Iris pigment epithelial cell (primary cell): ENCODE data around the gene SLCO4A1.

Experiments
- DNase-seq: peaks from one replicate; pipeline ENCODE4 v3.0.0-alpha.2; 2011; ENCODE audit warnings: low read depth

SLCO4A1 gene

DNA sequence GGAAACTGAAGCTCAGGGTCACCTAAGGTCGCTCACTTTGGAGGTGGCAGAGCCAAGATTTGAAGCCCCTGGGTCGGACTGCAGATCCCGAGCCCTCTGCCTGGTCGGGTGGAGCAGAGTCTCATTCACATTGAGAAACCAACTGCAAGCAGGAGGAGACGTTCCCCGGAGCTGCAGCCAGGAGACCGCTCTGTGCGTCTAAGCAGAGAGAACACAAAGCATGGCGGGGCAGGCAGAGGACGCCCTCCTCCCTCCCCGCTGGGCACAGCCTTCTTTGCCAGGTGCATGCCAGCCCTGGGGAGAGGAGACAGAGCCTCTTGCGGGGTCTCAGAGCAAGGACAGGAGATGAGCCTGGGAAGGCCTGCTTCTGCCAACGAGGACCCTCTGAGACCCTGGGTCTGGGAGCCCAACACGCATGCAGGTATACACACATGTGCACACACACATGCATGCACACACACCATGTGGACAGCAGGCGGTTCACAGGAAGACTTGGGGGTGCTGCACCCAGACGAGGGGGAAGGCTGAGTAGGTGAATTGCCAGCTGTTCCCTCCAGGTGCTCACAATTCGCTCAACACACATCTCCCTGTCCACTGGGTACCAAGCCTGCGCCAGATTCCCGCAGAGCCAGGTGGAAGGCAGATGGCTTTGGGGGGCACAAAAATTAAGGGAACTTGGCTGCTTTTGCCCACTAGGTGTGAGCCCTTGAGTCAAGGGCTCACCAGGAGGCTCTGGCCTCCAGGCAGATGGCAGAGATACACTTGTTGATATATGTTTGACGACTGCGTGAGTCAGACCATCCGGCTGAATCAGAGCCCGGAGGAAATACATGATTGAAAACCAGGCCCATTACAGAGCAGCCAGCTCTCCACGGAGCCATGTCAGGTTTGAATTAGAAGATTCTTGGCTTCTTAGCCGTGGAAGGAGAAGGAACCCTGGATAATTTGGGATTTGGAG is 60.9 kb downstream of the SLCO4A1 start:
- DNase-seq: peak; percentile 92

- peak; percentile 10 for DNase-seq
Observed at GRCh38 chr20:62703853-62704228, 61.5 kb downstream of the SLCO4A1 start.

GRCh38 chr20:62704341-62704948 is 62.1 kb downstream of the SLCO4A1 start:
- DNase-seq: peak; percentile 84

GRCh38 chr20:62705627-62706026 is 63.3 kb downstream of the SLCO4A1 start:
- no peak for DNase-seq

DNA sequence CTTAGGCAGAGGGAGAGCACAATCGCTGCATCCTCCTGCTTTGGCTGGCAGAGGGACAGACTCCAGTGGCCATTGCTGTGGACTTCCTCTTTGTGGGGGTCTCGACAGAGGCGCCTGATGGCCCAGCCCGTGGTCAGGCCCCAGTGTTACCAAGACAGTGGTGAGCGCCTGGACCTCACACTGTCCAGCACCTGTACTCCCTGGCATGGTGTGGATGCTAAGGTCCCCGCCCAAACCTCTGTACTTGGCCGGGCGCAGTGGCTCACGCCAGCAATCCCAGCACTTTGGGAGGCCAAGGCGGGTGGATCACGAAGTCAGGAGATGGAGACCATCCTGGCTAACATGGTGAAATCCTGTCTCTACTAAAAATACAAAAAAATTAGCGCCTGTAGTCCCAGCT is 64.0 kb downstream of the SLCO4A1 start:
- DNase-seq: no peak

GRCh38 chr20:62706857-62707256 is 64.6 kb downstream of the SLCO4A1 start:
- no peak for DNase-seq

DNA sequence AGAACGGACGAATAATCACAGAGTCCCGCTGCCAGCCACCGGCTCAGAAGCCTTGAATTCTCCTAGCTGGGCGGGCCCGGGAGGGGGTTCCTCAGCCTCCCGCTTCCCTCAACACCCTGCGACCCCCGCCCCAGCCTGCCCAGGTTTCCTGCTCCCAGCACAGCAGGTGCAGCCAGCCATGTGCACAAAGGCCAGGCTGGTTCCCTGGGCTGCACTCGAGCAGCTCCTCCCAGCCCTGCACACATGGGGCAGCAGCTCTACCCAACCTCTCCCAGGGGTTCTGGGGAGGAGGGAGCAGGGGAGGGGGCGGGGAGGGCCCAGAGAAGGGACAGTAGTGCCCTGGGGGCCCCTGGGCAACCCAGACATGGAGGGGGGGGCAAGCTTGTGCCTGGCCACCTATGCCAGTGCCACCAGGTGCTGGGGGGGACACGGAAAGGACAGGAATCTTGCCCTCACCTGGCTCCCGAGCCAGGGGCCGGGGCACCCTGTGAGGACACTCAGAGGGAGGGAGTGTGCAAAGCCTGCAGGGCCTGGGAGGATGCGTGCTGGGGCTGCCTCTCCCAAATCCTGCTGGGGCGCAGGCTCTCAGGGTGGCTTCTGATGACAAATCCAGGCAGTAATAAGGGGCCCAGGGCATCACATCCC is 65.1 kb downstream of the SLCO4A1 start:
- DNase-seq: no peak

- DNase-seq: no peak
Observed at GRCh38 chr20:62707921-62708521, 65.7 kb downstream of the SLCO4A1 start.

DNA sequence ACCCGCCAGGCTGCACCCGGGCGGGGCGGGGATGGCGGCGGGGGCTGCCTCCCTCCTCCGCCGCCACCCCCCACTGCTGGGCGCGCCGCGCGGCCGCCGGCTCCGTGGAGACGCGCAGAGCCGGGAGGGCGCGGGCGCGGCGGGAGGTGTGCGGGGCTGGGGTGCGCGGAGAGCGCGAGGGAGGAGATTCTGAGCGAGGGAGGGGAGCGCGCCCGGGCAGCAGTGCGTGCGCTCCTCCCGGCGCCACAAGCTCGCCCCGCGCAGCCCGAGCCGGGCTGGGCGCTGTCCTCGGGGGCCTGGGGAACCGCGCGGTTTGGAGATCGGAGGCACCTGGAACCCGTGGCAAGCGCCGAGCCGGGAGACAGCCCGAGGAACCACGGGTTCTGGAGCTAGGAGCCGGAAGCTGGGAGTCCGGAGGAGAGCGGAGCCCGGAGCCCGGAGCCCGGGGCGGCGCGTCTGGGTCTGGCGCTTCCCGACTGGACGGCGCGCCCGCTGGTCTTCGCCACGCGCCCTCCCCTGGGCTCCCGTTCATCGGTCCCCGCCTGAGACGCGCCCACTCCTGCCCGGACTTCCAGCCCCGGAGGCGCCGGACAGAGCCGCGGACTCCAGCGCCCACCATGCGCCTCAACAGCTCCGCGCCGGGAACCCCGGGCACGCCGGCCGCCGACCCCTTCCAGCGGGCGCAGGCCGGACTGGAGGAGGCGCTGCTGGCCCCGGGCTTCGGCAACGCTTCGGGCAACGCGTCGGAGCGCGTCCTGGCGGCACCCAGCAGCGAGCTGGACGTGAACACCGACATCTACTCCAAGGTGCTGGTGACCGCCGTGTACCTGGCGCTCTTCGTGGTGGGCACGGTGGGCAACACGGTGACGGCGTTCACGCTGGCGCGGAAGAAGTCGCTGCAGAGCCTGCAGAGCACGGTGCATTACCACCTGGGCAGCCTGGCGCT is 66.6 kb downstream of the SLCO4A1 start, which contains the start of gene NTSR1:
Gene NTSR1 (plus strand): TSS at position 246 of the 946 bp plus-strand sequence. CDS start 372 bp downstream, at position 618.
- peak; percentile 30 for DNase-seq

GRCh38 chr20:62709537-62709905 is 67.2 kb downstream of the SLCO4A1 start:
- DNase-seq: no peak

GRCh38 chr20:62710221-62710885 is 68.0 kb downstream of the SLCO4A1 start:
- DNase-seq: no peak

- peak; percentile 9 for DNase-seq
Observed at GRCh38 chr20:62710886-62711702, 68.8 kb downstream of the SLCO4A1 start.

GRCh38 chr20:62711703-62712101 is 69.4 kb downstream of the SLCO4A1 start:
- no peak for DNase-seq

DNA sequence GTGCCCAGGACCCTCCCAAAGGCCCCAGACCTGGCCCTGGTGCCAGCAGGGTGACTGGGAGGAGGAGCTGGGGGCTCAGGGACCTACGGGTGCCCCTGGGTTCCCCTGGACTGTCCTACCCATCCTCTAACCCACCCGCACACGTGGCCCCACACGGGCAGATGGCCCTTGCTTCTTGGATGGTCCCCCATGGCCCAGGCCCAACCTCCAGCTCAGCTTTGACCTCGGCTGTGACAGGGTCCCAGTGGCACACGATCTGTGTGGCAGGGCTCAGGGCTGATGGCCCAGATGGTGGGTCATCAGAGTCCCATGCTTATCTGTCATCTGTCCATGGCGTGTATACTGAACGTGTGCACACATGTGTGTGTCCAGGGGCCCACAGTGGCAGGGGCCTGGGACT is 70.3 kb downstream of the SLCO4A1 start:
- DNase-seq: no peak

GRCh38 chr20:62714006-62714405 is 71.7 kb downstream of the SLCO4A1 start:
- DNase-seq: no peak

GRCh38 chr20:62714799-62715198 is 72.5 kb downstream of the SLCO4A1 start:
- DNase-seq: no peak

- no peak for DNase-seq
Observed at GRCh38 chr20:62715201-62715600, 72.9 kb downstream of the SLCO4A1 start.

- peak; percentile 41 for DNase-seq
Observed at GRCh38 chr20:62716198-62716940, 74.1 kb downstream of the SLCO4A1 start.

DNA sequence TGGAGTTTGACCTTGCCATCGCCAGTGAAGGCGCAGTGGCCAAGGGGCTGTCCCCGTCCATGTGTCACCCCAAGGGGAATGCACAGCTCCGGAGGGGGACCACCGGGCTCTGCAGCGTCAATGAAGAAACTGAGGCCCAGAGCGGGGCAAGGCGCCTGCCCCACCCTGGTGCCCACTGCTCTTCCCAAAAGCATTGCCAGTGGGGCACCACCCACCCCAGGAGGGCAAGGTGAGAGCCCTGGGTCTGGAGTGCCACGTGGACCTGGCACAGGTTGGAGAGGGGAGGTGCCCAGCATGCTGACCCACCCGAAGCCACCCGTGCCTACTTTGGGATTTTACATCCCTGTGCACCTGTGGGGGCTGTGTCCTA is 74.6 kb downstream of the SLCO4A1 start:
- DNase-seq: no peak
